Measurements from ENCODE around the gene JMJD1C. TPM values are rescaled to one million over a fixed set of nuclear protein-coding genes. Genes with fewer than 3 reads are reported as not detected.

JMJD1C gene
- total and polyA plus RNA-seq, 10 of the 15 experiments (the other 5 are each of a cell fraction or from before 2014, with no cell fraction given): 31.2 to 83.3 (median 49.5) TPM

DNA sequence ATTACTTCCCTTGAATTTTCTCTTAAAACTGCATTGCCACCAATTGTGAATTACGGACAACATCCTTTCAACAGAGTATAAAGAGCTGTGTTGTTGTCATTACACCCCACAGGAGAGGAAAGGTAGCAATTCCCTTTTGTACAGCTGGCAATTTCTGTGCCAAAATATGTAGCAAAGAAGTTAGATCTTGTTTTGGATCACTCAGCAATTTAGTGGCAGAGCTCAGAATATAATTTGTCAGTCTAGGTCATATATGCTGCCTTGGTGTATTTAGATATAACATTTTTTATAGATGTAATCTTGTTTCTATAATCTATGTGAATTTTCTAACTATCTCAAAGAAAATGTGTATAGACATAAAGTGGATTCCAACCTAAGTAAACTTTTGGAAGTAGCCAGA lies 293.9 kb downstream of the JMJD1C start (continued):
- TF ChIP-seq CHD1 (IDR thresholded peaks at IDR 0.05; ENCODE audit: low read depth, low read length) (no peak), STAT3 (IDR thresholded peaks at IDR 0.05; ENCODE audit: low read depth, low read length) (no peak), IRF4 (IDR thresholded peaks at IDR 0.05; ENCODE audit: low read depth, low read length) (no peak), ZBED1 (IDR thresholded peaks at IDR 0.05; ENCODE audit: borderline replicate concordance) (no peak), PML (IDR thresholded peaks at IDR 0.05; ENCODE audit: low read length) (no peak)
- TF ChIP-seq, protein P1, sequence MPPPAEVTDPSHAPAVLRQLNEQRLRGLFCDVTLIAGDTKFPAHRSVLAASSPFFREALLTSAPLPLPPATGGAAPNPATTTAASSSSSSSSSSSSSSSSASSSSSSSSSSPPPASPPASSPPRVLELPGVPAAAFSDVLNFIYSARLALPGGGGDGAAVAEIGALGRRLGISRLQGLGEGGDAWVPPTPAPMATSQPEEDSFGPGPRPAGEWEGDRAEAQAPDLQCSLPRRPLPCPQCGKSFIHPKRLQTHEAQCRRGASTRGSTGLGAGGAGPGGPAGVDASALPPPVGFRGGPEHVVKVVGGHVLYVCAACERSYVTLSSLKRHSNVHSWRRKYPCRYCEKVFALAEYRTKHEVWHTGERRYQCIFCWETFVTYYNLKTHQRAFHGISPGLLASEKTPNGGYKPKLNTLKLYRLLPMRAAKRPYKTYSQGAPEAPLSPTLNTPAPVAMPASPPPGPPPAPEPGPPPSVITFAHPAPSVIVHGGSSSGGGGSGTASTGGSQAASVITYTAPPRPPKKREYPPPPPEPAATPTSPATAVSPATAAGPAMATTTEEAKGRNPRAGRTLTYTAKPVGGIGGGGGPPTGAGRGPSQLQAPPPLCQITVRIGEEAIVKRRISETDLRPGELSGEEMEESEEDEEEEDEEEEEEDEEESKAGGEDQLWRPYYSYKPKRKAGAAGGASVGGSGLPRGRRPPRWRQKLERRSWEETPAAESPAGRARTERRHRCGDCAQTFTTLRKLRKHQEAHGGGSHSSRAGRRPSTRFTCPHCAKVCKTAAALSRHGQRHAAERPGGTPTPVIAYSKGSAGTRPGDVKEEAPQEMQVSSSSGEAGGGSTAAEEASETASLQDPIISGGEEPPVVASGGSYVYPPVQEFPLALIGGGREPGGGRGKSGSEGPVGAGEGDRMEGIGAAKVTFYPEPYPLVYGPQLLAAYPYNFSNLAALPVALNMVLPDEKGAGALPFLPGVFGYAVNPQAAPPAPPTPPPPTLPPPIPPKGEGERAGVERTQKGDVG (CRISPR knock-in tag; IDR thresholded peaks at IDR 0.05): no peak

DNA sequence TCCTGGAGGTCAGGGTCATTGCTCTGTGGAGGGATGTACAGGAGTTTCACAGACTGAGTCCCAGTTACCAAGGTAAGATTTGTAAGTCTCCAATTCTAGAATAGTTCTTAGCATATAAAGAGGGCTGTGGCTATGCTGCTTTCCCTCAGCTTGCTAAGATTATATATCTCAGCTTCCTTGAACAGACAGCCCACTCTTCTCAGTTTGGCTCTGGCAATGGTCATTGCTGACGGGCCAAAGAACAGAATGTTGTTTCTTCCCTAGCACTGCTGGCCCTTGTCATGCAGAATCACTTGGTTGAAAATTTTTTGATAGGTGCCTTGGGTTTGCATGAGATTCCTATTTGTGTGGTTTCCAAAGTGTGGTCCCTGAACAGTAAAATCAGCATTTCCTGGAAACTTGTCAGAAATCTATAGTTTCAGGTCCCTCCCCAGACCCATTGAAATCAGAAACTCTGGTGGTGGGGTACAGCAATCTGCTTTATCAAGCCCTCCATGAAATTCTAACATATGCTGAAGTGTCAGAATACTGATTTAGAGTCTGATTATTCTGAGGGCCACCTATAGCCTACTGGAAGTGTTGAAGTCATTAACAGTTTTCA lies 294.4 kb downstream of the JMJD1C start:
- in situ Hi-C loops (cut with MboI) (no loop called here), intact Hi-C loops (cut with micrococcal nuclease; ENCODE audit: unreplicated experiment) (no loop called here)
- H3K4me3 ChIP-seq: no peak overlapping the region
- no peak overlapping the region for H3K4me2 ChIP-seq (ENCODE audit: control insufficient read depth, insufficient read depth)
- ChIA-PET SMC1A (ENCODE audit: uncharacterized antibody, unreplicated experiment) (interaction anchor here (0.9 to 1.5 kb wide), 5 partner anchors 37 to 549 kb away, joined by 3 to 5 read pairs (median 3); no protein-coding TSS in a partner anchor), RAD21 (ENCODE audit: unreplicated experiment) (interaction anchor here (2.8 to 10.2 kb wide), 2 partner anchors 457 to 548 kb away, joined by 18 to 241 read pairs; no protein-coding TSS in a partner anchor), CTCF (interaction anchor here (0.6 to 17.6 kb wide), 6 partner anchors 13 to 731 kb away, joined by 3 to 521 read pairs (median 6); no protein-coding TSS in a partner anchor), POLR2A (no interaction called here)
- no peaks in the 10 kb centered on the region; the same call in 1 of the 2 replicates for H3K79me2 ChIP-seq (ENCODE audit: control insufficient read depth, insufficient read depth, low read length)
- H3K9ac ChIP-seq (ENCODE audit: control insufficient read depth, insufficient read depth, low read length): no peak overlapping the region
- BruUV-seq (replicated peaks): no TSS peak
- H4K20me1 ChIP-seq (ENCODE audit: control insufficient read depth, insufficient read depth): no peaks in the 10 kb centered on the region
- no peak for FAIRE-seq
- peaks cover 0 to 28% of the 10 kb centered on the region in 2 experiments for H3K36me3 ChIP-seq (ENCODE audit: control insufficient read depth in 2 of 2, insufficient read depth in 2 of 2, low read length in 1 of 2)
- no peak overlapping the region for H2AFZ ChIP-seq (ENCODE audit: control insufficient read depth, low read depth, low read length)
- H3K27me3 ChIP-seq (replicated peaks in 1 of 2; ENCODE audit: control insufficient read depth in 2 of 2, insufficient read depth in 2 of 2, low read length in 1 of 2): no peaks in the 10 kb centered on the region
- no peak for ATAC-seq
- TF ChIP-seq CREB1 (IDR thresholded peaks at IDR 0.05; ENCODE audit: low read depth): no peak
- no peak for TF ChIP-seq TCF7 (IDR thresholded peaks at IDR 0.05; ENCODE audit: borderline replicate concordance)
- peaks cover 18% of the 10 kb centered on the region for H3K4me1 ChIP-seq (ENCODE audit: control insufficient read depth, insufficient read depth, low read length)
- 96% methylated on average over 1 of the region's 1 CpG for WGBS (ENCODE audit: insufficient coverage, insufficient replicate concordance, low lambda C conversion rate, missing lambda C conversion rate)
- no peak overlapping the region for H3K27ac ChIP-seq (ENCODE audit: control insufficient read depth, insufficient read depth)
- DNase-seq (ENCODE audit: low read depth, low spot score): no peak
- no peaks in the 10 kb centered on the region for H3K9me3 ChIP-seq (replicated peaks; ENCODE audit: control insufficient read depth, insufficient read depth, low read length)

Measured in GM12878 (cell line).